Kidney glomerular epithelial cell (primary cell): ENCODE results near the gene RNF152.

Experiments
- DNase-seq: peaks from one replicate; lab custom pipeline; 2025; lab: John Stamatoyannopoulos, UW

RNF152 gene

DNA sequence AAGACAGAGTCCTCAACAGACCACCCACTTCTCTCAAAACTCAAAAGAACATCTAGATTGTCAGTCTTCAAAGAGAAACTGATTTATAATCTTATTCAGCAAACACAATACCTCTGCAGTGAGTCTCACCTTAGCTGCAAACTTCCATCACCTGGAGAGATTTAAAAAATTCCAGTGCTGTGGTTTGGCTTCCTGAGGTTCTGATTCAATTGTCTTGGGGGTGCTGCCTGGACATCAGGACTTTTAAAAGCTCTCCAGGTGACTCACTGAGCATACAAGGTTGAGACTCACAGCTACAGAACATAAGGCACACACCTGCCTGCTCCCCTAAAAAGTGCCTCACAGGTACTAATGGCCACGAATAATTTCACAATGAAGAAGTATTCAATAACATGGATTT, 40.3 kb downstream of the RNF152 start:
- DNase-seq, result no peak

DNA sequence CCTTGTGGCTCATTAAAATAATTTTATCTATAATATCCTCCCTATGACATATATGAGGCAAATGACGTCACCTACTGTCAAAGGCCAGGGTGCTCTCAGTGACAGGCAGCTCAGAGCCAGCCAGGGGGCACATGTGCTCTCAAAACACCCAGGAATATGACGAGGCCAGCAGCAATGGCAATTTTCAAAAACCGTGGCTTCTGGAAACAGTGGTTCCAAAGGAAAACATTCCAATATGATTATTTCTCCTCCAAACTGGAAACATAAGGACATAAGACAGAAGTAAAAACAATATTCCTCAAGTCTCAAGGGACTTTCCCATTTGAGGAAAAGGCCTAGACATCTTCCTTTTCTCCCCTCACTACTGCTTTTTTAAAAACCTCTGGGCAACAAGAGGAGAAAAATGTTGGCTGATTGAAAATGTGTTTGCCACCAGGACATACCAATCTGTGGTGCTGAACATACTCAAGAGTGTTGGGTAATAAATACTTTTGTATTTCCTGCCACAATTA, 40.8 kb downstream of the RNF152 start:
- no peak for DNase-seq

DNA sequence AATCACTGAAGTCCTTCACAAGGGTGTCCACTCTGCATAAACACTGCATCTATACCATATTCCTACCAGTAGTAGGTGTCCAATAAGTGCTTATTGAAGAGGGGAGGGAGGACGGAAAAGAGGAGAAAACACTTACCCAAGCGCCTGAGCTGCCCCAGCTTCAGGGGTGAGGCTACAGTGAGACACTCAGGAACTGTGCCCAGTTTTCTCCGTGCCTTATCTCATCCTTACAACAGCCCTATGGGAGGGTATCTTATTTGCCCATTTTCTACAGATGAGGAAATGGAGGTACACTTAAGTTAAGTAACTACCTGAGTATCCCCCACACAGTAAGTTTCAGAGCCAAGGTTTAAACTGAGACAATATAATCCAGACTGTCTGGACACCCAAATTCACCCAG, 41.5 kb downstream of the RNF152 start:
- DNase-seq, result no peak

DNA sequence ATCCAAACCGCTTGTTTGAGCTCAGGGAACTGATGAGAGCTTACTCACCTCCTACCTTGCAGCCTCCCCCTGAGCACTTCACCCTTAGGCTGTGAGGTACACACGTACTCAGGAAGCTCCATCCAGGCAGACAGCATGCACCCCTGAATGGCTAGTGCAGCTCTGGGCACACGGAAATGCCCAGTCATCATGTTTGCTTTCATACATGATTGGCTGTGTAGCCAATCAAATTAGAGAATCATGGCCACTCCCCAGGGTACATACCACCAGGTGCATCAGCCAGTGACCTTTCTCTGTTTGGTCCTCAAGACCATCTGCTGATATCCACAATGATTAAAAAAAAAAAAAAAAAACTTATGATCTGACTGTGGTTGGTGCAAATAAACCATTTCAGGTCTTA, 42.1 kb downstream of the RNF152 start:
- DNase-seq, result no peak

DNA sequence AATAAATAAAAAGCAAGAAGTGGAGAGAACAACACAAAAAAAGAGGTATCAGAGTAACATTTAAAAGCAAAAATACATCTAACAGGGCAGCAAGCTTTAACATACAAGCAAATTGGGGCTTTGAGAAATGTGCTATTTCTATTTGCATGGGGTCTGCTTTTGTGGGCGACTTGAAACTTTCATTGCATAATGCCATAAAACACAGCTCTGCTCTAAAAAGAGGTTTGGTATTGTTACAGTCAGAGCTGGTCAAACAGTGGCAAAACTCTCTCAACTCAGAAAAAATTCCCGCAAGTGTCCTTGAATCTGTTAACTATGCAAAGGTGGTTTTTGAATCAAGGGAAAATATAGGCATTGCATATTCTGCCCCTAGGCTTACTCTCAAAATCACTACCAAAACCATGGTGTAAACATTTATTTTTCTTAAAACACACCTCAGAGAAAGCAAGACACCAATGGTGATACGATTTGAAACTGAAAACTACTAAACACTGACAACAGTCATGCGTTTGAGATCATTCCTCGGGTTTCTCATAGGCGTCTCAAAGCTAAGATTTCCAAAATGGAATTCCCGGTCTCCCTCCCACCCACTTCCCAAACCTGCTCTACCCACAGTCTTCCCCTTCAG, 45.5 kb downstream of the RNF152 start:
- DNase-seq, result no peak

DNA sequence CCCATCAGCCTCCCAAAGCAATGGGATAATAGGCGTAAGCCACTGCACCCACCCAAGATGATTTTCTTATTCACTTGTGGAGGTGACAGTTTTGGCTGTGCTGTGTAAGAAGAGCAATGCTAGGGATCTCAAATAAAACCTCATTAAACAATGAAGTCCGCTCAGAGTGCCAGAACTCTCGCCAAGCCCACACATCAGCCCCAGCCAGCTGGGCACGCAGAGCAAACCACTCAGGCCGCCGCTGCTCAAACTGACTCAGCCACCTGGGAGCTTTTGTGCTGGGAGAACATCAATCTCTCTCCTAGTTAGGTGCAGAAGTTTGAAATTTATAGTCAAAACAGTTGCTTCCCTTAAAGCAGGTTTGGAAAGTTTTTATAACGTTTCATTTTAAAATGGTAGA, 47.6 kb downstream of the RNF152 start:
- DNase-seq, result no peak

DNA sequence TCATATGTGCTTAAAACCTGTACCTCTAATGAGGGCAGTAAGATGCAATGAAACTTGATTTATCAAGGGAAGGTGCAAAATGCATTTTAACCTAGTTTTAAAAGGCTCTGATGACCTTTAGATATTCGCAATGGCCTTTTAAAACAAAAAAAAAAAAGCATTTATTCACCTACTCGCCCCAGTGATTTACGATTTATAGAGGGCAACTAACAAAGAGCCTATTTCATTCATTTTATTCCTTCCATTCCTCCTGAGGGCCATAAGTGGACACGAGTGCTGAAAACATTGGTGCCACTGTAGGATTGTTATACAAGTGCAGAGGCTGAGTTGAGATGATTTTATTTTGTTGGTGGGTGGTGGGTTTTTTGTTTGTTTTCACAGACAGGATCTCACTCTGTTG, 48.1 kb downstream of the RNF152 start:
- DNase-seq, result no peak

DNA sequence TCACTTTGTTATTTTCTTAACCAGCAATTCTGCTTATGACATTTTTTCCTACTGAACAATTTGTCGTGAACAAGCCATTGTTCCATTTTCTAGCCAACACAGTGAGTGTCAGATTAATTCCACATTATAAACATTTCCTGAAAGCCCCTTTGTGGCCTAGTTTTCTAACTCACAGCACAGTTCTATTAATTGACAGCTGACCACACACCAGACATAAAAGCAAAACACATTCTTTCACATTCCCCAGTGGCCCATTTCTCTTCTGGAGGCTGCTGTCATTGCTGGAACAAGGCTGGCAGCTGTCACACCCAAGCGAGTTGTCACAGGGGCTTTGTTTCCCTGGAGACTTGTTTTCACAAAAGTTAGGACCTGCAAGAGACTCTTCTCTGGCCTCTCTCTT, 50.7 kb downstream of the RNF152 start:
- no peak for DNase-seq

DNA sequence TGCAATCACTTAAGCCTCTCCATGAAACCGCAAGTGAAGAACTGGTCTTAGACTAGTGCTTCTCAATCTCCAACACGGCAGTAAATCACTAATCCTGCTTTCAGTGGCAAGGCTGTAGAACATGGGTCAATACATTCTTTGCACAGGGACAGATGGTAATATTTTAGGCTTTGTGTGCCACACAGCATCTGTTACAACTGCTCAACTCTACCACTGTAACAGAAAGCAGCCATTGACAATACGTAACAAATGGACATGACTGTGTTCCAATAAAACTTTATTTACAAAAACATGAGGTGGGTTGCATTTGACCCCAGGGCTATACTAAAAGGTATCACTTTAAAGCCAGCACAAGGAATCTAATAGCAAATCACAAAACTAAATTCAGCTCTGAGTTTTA, 51.1 kb downstream of the RNF152 start:
- DNase-seq, result no peak

DNA sequence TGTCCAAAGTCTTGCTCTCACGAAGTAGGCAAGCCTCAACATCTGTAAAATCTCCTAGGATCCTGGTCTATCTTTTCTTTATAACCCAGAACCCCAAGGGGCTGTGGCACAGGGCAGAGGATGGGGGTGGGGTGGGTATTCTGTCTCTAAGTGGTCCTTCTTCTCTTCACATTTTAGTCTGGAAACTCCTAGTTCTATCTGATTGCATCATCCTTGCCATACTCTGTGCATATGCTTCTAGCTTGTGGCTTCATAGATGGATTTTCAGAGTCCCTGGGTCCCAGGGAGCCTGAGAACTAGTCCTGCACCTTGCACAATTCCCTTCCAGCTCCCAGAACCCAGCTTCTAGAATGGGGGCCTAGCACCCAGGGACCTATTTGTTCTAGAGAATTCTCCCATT, 52.5 kb downstream of the RNF152 start:
- DNase-seq, result no peak

DNA sequence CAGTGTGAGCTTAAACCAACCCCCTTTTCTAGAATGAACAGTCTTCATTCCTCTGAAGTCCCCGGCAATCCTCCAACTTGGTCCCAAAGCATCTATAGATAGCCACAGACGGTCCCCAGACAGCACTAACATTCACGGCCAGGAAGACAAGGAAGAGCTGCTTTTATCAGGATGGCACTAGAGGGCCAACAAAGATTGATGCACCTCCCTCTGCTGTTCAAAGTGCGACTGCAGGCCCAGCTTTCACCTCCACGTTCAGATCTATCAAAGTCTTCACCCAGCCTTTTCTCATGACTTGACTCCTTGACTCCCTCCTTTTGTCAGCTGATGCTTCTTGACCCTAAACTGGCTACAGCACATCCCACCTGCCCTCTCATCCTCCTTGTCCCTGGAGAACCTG, 54.3 kb downstream of the RNF152 start:
- no peak for DNase-seq

DNA sequence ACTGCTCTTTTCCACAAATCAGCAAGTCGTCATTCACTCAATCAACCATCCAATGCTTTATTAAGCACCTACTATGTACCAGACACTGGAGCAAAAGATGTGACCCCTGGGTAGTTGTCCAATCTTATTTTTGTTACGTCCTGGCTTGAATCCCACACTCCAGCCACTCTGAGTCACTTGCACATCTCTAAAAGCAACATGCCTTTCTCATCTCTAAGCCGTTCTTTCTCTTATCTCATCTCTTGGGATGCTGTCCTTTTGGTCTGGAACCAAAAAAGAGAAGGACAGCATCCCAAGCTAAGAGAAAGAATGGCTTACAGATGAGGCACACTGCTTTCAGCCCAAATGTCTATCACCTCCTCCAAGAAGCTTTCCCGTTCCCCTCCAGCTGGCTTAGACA, 58.8 kb downstream of the RNF152 start:
- DNase-seq, result no peak

DNA sequence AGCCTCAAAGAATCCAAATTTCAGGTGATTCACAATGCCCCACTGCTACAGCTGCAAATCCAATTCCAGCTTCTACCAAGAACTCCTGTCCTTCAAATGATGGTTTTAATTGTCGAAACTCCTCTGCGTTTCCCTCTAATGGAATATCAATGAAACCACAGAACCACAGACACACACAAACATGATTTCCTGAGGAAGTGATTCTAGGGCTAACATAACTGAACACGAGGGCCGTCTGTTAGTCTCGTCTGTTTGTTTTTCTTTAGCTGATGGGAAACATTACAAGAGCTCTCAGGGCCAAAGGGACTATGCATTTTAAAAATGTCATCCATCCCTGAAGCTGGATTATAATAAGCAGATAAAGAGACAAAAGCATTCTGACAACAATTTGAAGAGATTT, 59.4 kb downstream of the RNF152 start:
- no peak for DNase-seq

DNA sequence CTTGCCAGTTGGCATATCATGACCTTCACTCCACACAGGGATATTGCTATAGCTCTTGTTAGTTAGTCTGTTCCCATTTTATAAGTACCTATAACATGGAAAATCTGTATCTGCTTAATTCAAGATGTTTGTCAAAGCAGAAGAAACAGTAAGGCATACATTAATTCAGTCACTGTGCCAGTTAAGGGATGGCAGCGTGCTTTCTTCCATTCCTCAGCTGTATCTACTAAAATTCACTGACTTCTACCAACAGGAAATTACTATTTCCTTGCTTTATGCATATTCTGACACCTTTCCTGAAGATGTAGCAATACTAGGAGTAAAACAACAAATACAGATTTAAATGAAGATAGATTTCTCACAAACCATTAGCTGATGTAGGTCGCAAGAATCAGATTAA, 59.9 kb downstream of the RNF152 start:
- DNase-seq, result no peak

DNA sequence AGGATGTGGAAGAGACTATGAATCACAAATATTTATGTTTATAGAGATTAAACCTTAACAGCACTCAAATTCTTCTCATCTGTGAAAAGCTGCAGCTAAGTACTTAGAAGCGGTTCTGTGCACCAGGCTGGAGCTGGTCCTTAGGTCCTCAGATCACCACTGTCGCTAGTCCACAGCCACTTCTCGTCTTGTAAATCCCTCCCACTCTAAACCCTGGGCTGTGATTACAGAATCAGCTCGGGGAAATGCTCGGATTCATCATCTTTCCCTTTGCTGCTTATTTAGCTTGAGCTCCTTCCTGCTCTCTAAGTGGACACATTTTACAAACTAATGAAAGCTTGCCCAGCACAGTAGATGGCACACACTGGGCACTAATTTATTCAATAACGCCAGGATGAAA, 61.7 kb downstream of the RNF152 start:
- DNase-seq, result no peak

DNA sequence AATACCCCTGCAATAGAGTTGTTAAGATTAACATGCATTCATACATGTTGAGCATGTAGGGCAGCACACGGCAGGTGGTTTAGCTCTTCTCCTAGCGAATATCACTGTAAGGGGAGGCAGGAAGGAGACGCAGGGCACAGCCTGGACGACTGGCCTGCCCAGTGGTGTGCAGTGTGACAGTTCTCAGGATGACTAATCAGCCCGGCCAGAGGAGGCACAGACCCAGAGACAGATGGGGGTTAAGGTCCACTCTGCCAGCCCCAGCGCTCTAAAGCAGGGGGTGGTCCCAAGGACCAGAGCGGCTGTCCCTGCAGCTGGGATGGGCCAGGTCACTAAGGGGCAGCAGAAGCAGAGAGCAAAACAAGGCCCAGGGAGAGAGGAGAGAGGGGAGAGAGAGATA, 63.7 kb downstream of the RNF152 start:
- DNase-seq, result no peak

DNA sequence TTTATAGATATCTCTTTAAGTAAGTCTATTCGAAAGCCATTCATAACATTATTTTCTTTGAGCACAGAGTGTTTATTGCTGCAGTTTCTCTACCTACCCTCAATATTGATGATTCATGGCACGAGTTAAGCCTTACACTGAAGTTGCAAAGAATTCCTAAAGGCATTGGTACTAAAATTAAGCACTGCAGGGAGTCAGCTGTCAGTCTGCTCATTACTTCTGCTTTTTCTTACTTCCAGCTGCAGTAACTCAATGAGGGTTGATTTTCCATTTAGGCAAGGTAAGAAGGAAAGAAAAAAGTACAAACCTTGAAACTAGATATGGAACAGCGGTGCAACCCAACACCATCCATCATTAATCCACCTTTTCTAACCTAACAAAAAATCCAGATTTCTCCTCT, 65.2 kb downstream of the RNF152 start:
- no peak for DNase-seq

DNA sequence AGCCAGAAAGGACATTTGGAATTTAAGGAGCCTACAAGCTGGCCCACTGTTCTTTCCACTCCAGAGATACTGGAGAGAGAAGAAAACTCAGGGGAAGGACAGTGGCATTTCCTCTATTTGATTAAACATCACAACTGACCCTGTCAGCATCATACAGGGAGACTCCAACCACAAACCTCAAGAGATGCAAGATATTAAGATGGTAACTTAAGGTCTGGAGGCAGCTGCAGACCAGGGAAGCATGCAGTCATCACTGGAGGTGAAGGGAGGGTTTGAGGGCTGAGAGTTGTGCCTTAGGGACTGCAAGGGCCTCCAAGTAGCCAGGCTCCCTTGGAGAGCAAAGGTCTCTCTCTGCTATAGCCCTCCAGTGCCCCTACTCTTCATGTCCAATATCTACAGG, 67.4 kb downstream of the RNF152 start:
- no peak for DNase-seq

DNA sequence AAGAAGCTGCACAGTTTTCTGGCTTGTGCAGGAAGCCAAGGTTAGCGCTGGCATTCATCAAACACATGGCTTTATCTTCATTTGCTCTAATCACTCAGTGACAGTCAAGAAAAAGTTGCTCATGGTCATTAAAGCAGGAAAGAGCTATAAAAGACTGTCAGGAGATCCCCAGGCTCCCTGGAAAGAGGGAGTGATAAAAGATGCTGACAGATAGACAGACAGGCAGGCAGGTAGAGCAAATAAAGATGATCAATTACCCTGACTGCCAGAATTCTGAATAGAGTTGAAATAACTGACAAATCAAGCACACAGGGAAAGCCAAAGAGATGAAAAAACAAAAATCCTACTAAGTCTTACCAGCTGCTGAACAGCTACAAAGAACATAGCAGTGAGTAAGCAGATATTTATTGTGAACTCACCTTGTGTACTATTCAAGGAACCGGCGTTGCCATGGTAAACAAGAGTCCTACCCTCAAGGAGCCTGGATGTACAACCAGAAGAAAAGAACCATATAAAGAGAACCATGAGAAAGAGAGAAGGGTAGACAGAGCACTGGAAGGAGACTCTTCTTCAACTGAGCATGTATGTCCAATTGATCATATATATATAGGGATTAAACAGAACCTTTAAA, 68.0 kb downstream of the RNF152 start:
- DNase-seq, result no peak

DNA sequence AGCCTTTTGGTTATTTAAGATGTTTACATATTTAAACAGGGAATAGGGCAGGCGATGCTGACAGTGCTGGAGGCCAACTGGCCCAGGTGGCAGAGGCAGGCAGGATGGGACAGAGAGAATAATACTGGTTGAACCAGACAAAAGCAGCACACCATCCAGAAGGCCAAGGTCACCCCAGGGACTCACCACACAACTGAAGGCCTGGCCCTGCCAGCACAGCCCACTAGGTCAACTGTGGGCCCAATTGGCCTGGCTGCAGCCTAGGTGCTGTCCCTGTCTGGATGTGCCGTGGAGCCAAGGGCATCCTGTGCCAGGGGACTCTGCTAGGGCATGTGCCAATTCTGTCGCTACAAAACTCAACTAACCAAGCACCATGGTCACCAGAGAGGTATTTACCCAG, 69.2 kb downstream of the RNF152 start:
- DNase-seq, result no peak

DNA sequence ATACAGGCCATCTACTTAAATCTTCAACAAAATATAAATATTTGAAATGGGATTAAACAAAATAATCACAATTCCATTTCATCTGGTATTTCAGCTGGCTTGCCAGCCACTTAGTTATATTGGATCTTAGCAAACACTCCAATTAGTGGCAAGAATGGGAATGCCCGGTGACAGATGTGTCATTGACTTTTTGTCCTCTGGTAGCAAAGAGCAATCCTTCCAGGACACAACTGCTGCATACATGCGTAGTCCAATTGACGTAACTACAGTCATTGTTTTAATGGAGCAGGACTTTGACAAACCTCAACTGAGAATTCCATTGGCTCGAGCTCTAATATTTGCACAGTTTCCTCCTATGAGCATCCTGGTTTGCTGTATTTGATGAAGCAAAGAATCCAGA, 69.9 kb downstream of the RNF152 start:
- DNase-seq, result no peak

DNA sequence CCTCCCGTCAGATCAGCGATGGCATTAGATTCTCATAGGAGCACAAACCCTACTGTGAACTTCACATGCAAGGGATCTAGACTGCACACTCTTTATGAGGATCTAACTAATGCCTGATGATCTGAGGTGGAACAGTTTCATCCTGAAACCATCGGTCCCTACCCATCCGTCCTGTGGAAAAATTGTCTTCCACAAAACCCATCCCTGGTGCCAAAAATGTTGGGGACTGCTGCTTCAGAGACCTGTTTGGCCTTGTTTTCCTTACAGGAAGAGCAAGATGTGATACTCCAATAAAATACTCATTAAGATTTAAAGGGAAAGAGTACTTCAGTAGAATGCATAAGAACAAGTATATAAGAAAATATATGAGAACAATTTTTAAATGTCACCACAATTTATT, 71.1 kb downstream of the RNF152 start:
- no peak for DNase-seq

DNA sequence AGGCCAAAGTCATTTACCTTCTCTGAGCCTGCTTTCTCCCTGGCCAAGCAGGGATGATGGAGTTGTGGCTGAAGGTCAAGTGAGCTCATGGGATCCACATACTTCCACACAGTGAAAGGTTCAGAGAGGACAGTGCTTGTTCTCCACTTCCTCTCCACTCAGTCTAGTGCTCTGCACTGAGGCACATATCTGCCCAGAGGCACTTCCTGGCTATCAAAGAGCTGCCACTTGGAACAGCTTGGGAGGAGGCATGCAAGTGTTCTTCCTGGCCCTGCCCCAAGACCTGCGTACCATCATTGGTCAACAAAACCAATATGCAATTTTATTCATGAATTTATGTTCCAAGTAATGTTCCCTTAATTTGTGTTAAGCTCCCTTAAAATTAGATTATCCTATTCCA, 71.9 kb downstream of the RNF152 start:
- DNase-seq, result no peak

DNA sequence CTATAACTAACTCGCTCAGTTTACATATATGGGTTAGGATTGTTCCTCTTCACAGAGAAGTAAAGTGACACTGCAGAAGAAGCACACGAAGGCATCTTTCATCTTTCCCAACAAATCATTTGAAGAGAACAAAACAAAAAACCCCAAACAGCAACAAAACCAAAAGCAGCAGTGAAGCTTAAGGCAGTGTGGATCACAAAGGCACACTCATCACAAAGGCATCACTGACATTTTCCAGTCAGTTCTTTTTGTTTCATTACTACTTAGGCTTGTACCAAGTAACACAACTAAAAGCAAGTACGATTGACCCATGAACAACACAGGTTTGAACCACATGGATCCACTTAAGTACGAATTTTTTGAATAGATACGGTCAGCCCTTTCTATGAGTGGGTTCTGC, 75.7 kb downstream of the RNF152 start:
- no peak for DNase-seq
